ENCODE measurements around the gene XPR1.
"Not testable (repeated sequence)": the region's sequence is repeated elsewhere in the genome, so short reads cannot be mapped to it uniquely, and the experiment has no call there.

GRCh38 chr1:180831507-180831906 lies 199.7 kb downstream of the XPR1 start:
- TF ChIP-seq CTCF (IDR thresholded peaks at IDR 0.05; ENCODE audit: extremely low read depth in 1 of 2, insufficient read depth in 1 of 2, low read depth in 1 of 2, low read length in 2 of 2); MYC (IDR thresholded peaks at IDR 0.05; ENCODE audit: low read depth, low read length); EZH2 (IDR thresholded peaks at IDR 0.05; ENCODE audit: borderline replicate concordance, low read depth, low read length, severe bottlenecking); POLR2A (IDR thresholded peaks at IDR 0.05; ENCODE audit: low read depth, low read length): not testable (repeated sequence)

Data from endothelial cell of umbilical vein (primary cell).